OCI-LY7 (cell line): ENCODE results near the gene RBM5. TPM values are rescaled to one million over a fixed set of nuclear protein-coding genes. Genes with fewer than 3 reads are reported as not detected.

Experiments used
- BruUV-seq: library from RNA; stranded (reverse); fragments of 400-500 nt; replicated peaks from 2 replicates; lab custom pipeline; 2021; lab: Mats Ljungman, UMichigan
- CTCF ChIA-PET: fragments of 300-600 bp; sonication (Branson Sonifier 250); formaldehyde crosslinking; loops from one replicate; lab custom pipeline; 2022; ENCODE audit warnings: antibody characterized with exemption; ENCODE audit not compliant: unreplicated experiment; lab: Charles Lee
- POLR2A ChIA-PET: fragments of 300-600 bp; sonication (Branson Sonifier 250); formaldehyde crosslinking; loops from one replicate; lab custom pipeline; 2022; ENCODE audit warnings: antibody characterized with exemption; lab: Charles Lee
- DNase-seq: peaks from one replicate; pipeline ENCODE4 v3.0.0-alpha.2; 2015; ENCODE audit warnings: low spot score
- H2AFZ ChIP-seq: fragments of 200-600 bp; sonication (generic), shearing (Covaris generic); 2 replicates; pipeline ENCODE4 v1.6.1; 2014; ENCODE audit warnings: mild to moderate bottlenecking, antibody characterized with exemption, low read length, moderate library complexity
- H3K27ac ChIP-seq: fragments of 200-600 bp; sonication (generic); 2 replicates; pipeline ENCODE4 v1.5.1; 2014; ENCODE audit warnings: mixed run types, low read depth, mild to moderate bottlenecking, moderate library complexity, low read length, inconsistent platforms; ENCODE audit not compliant: poor library complexity, severe bottlenecking
- H3K36me3 ChIP-seq: fragments of 200-600 bp; sonication (generic); 2 replicates; pipeline ENCODE4 v1.6.1; 2014; ENCODE audit warnings: mild to moderate bottlenecking, antibody characterized with exemption, low read length, moderate library complexity, mixed read lengths; ENCODE audit not compliant: insufficient read depth
- H3K4me1 ChIP-seq: fragments of 200-600 bp; sonication (generic); 2 replicates; pipeline ENCODE4 v1.5.1; 2014; ENCODE audit warnings: mild to moderate bottlenecking, low read length; ENCODE audit not compliant: insufficient read depth, poor library complexity, severe bottlenecking
- H3K4me2 ChIP-seq: fragments of 200-600 bp; sonication (generic); 2 replicates; pipeline ENCODE4 v1.6.1; 2014; ENCODE audit warnings: mild to moderate bottlenecking, low read length
- H3K4me3 ChIP-seq: fragments of 200-600 bp; sonication (generic); 2 replicates; pipeline ENCODE4 v1.5.1; 2014; ENCODE audit warnings: mild to moderate bottlenecking, low read depth, low read length; ENCODE audit not compliant: poor library complexity, severe bottlenecking
- H3K79me2 ChIP-seq: fragments of 200-600 bp; sonication (generic); 2 replicates; pipeline ENCODE4 v1.6.1; 2016; ENCODE audit warnings: low read depth, mild to moderate bottlenecking, low read length, moderate library complexity, mixed read lengths; ENCODE audit not compliant: insufficient read depth
- H3K9me2 ChIP-seq: fragments of 200-600 bp; sonication (generic); 2 replicates; pipeline ENCODE4 v1.6.1; 2016; ENCODE audit warnings: mild to moderate bottlenecking, low read length, mixed read lengths; ENCODE audit not compliant: insufficient read depth
- H3K9me3 ChIP-seq: fragments of 200-600 bp; sonication (generic); 2 replicates; pipeline ENCODE4 v1.6.1; 2014; ENCODE audit warnings: mild to moderate bottlenecking, mixed run types, low read length, mixed read lengths
- H4K20me1 ChIP-seq: fragments of 200-600 bp; sonication (generic); 2 replicates; pipeline ENCODE4 v1.6.1; 2014; ENCODE audit warnings: mild to moderate bottlenecking, antibody characterized with exemption, low read length, moderate library complexity, mixed read lengths; ENCODE audit not compliant: insufficient read depth
- EZH2phosphoT487 ChIP-seq: fragments of 200-600 bp; sonication (generic); IDR thresholded peaks from 2 replicates; pipeline ENCODE4 v1.6.1; 2018; ENCODE audit warnings: low read depth, borderline replicate concordance, mild to moderate bottlenecking, mixed run types, antibody characterized with exemption, low read length, moderate library complexity, mixed read lengths
- intact Hi-C: fragments of 100-400 bp; cut with micrococcal nuclease; formaldehyde crosslinking; loops from one replicate; pipeline ENCODE4 v1.10.0; 2022; ENCODE audit not compliant: unreplicated experiment
- total RNA-seq, 2 experiments: library from RNA; depleted of rRNA in 1 of 2; stranded (reverse); fragments of >200 nt in 1 of 2; shearing (Covaris generic) in 1 of 2; gene quantifications; 2 replicates each; pipeline ENCODE4 v1.2.3, GENCODE V29; 2014 to 2022
- TF ChIP-seq, protein P1 (sequence below): fragments of 200-600 bp; sonication (generic); conservative IDR thresholded peaks from 2 replicates; pipeline ENCODE4 v1.5.1; 2014; ENCODE audit warnings: mild to moderate bottlenecking, antibody characterized with exemption, low read length, moderate library complexity, mixed read lengths

Gene RBM5
- total RNA-seq, 2 experiments from 2014 or later, result 139 to 197 TPM

DNA sequence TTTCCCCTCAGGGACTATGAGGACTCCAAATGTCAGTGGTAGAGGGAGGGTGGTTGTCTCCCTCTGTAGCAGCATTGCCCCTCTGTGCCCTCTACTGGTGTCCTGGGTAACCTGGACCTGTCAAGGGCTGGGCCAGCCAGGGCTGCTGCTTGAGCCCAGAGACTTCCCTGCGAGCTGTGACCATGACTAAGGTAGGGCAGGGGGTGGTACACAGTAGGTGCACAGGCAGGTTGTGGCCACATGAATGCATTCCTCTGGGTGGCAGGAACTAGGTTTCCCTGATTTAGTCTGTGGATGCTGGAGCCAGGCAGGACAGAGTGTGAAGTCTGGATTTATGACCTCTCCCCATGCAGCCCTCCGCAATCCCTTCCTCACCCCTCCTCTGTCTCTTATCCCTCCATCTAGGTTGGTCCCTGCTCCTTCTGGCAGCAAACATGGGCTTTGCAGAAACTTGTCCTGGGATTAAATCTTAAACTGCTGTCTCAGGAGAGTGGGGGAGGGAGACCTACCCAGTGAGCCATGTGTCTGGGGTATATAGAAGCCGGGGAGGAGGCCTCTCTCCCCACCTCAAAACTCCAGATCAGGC, 57.7 kb downstream of the RBM5 start:
- intact Hi-C loops, result no loop called here
- CTCF ChIA-PET, result no interaction called here

DNA sequence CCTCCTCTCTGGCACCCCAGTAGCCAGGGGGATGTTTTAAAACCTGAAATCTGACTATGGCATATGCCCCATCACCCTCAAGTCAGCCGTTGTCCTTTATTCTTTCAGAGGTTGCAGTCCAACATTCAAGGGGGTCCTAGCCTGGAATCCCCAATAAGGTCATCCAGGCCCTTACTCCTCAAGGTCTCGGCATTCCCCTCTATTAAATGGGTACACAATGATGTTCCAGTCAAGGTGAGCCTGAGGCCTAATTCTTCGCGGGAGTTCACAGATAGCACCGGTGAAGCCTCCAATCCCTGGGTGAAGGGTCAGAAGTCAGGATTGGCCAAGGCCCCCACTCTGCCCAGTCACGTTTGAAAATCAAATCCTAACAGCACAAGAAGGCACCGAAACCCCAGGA, 58.3 kb downstream of the RBM5 start:
- Histone ChIP-seq H3K9me3 (no peaks in the 10 kb centered on the region), H2AFZ (no peak overlapping the region), H3K79me2 (no peaks in the 10 kb centered on the region), H3K27ac (no peak overlapping the region), H4K20me1 (no peaks in the 10 kb centered on the region), H3K9me2 (no peaks in the 10 kb centered on the region), H3K4me3 (no peak overlapping the region), H3K4me2 (no peak overlapping the region), H3K36me3 (no peaks in the 10 kb centered on the region), H3K4me1 (no peaks in the 10 kb centered on the region)
- no TSS peak for BruUV-seq
- no peak for TF ChIP-seq EZH2phosphoT487
- TF ChIP-seq, protein P1, sequence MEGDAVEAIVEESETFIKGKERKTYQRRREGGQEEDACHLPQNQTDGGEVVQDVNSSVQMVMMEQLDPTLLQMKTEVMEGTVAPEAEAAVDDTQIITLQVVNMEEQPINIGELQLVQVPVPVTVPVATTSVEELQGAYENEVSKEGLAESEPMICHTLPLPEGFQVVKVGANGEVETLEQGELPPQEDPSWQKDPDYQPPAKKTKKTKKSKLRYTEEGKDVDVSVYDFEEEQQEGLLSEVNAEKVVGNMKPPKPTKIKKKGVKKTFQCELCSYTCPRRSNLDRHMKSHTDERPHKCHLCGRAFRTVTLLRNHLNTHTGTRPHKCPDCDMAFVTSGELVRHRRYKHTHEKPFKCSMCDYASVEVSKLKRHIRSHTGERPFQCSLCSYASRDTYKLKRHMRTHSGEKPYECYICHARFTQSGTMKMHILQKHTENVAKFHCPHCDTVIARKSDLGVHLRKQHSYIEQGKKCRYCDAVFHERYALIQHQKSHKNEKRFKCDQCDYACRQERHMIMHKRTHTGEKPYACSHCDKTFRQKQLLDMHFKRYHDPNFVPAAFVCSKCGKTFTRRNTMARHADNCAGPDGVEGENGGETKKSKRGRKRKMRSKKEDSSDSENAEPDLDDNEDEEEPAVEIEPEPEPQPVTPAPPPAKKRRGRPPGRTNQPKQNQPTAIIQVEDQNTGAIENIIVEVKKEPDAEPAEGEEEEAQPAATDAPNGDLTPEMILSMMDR, result no peak
- no peak for DNase-seq
- ChIA-PET CTCF (no interaction called here), POLR2A (no interaction called here)
- intact Hi-C loops, result no loop called here

More for the DNA sequence above, 57.7 kb downstream of the RBM5 start:
- Histone ChIP-seq H3K4me2 (no peak overlapping the region), H3K79me2 (no peaks in the 10 kb centered on the region), H3K36me3 (no peaks in the 10 kb centered on the region), H3K9me2 (no peaks in the 10 kb centered on the region), H3K27ac (no peak overlapping the region), H3K4me3 (no peak overlapping the region), H3K4me1 (no peaks in the 10 kb centered on the region), H3K9me3 (no peaks in the 10 kb centered on the region), H2AFZ (no peak overlapping the region), H4K20me1 (no peaks in the 10 kb centered on the region)
- BruUV-seq, result no TSS peak
- no peak for DNase-seq
- POLR2A ChIA-PET, result no interaction called here
- TF ChIP-seq, protein P1, result 0 out of 2 replicates have a peak, but pooled peaks have one; percentile 16
- no peak for TF ChIP-seq EZH2phosphoT487

DNA sequence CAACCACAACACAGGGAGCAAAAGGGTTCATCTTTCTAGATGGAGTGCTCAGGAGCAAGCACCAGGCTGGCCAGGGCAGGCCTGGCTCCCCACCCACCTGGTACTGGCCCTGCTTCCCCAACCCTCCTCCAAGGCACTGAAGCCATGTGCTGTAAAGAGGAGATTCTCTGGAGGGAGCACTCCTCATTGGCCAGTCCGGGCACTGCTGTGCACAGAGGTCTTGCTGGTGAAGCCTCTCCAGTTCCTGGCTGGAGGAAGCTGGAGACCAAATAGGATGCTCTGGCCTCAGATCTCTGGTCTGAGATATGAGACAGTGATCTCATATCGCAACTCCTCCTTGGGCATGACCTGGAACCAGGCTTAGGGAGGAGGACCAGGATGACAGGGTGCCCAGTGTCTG, 58.7 kb downstream of the RBM5 start:
- H3K9me3 ChIP-seq, result no peaks in the 10 kb centered on the region
- H4K20me1 ChIP-seq, result no peaks in the 10 kb centered on the region
- ChIA-PET CTCF (no interaction called here), POLR2A (no interaction called here)
- no peak overlapping the region for H2AFZ ChIP-seq
- intact Hi-C loops, result no loop called here
- TF ChIP-seq, protein P1, result no peak
- TF ChIP-seq EZH2phosphoT487, result no peak
- H3K4me2 ChIP-seq, result no peak overlapping the region
- no TSS peak for BruUV-seq
- no peaks in the 10 kb centered on the region for H3K79me2 ChIP-seq
- no peaks in the 10 kb centered on the region for H3K9me2 ChIP-seq
- no peak overlapping the region for H3K27ac ChIP-seq
- H3K4me3 ChIP-seq, result no peak overlapping the region
- no peak for DNase-seq
- H3K4me1 ChIP-seq, result no peaks in the 10 kb centered on the region
- H3K36me3 ChIP-seq, result no peaks in the 10 kb centered on the region
